ENCODE results near the gene HDAC4.

HDAC4 gene

GRCh38 chr2:239184968-239185903, 215.6 kb downstream of the HDAC4 start:
- no peak overlapping the region for H3K4me3 ChIP-seq (ENCODE audit: low read depth in 1 of 2, low read length in 2 of 2)
- peaks cover 5 to 56% of the 10 kb centered on the region in 2 donors for H3K36me3 ChIP-seq (ENCODE audit: control insufficient read depth in 1 of 2, insufficient read depth in 2 of 2, low read length in 2 of 2)
- no peaks in the 10 kb centered on the region for H3K27me3 ChIP-seq (ENCODE audit: control insufficient read depth in 1 of 2, insufficient read depth in 2 of 2, low read length in 2 of 2)
- no peaks in the 10 kb centered on the region for H3K4me1 ChIP-seq (ENCODE audit: control insufficient read depth in 1 of 2, insufficient read depth in 2 of 2, low read length in 2 of 2)
- no peak overlapping the region for H3K27ac ChIP-seq (ENCODE audit: low read depth, low read length)
- H3K9me3 ChIP-seq (ENCODE audit: control insufficient read depth in 1 of 2, low read length in 2 of 2) = peaks cover 0 to 3% of the 10 kb centered on the region in 2 donors
- no peak overlapping the region for H3K9ac ChIP-seq (ENCODE audit: low read depth in 1 of 2, low read length in 2 of 2)

GRCh38 chr2:239184179-239184578, 216.6 kb downstream of the HDAC4 start:
- Histone ChIP-seq H3K9ac (ENCODE audit: low read depth in 1 of 2, low read length in 2 of 2) (no peak overlapping the region), H3K27me3 (ENCODE audit: control insufficient read depth in 1 of 2, insufficient read depth in 2 of 2, low read length in 2 of 2) (no peaks in the 10 kb centered on the region), H3K4me3 (ENCODE audit: low read depth in 1 of 2, low read length in 2 of 2) (no peak overlapping the region), H3K27ac (ENCODE audit: low read depth, low read length) (no peak overlapping the region), H3K9me3 (ENCODE audit: control insufficient read depth in 1 of 2, low read length in 2 of 2) (peaks cover 0 to 3% of the 10 kb centered on the region in 2 donors), H3K36me3 (ENCODE audit: control insufficient read depth in 1 of 2, insufficient read depth in 2 of 2, low read length in 2 of 2) (peaks cover 0 to 58% of the 10 kb centered on the region in 2 donors), H3K4me1 (ENCODE audit: control insufficient read depth in 1 of 2, insufficient read depth in 2 of 2, low read length in 2 of 2) (no peaks in the 10 kb centered on the region)

- no peaks in the 10 kb centered on the region for H3K9me3 ChIP-seq (ENCODE audit: control insufficient read depth in 1 of 2, low read length in 2 of 2)
- no peak overlapping the region for H3K9ac ChIP-seq (ENCODE audit: low read depth in 1 of 2, low read length in 2 of 2)
- H3K4me3 ChIP-seq (ENCODE audit: low read depth in 1 of 2, low read length in 2 of 2) = no peak overlapping the region
- no peak overlapping the region for H3K27ac ChIP-seq (ENCODE audit: low read depth, low read length)
- no peaks in the 10 kb centered on the region for H3K27me3 ChIP-seq (ENCODE audit: control insufficient read depth in 1 of 2, insufficient read depth in 2 of 2, low read length in 2 of 2)
- no peaks in the 10 kb centered on the region for H3K4me1 ChIP-seq (ENCODE audit: control insufficient read depth in 1 of 2, insufficient read depth in 2 of 2, low read length in 2 of 2)
- peaks cover 0 to 48% of the 10 kb centered on the region in 2 donors for H3K36me3 ChIP-seq (ENCODE audit: control insufficient read depth in 1 of 2, insufficient read depth in 2 of 2, low read length in 2 of 2)
Observed at GRCh38 chr2:239182981-239183791, 217.6 kb downstream of the HDAC4 start.

- Histone ChIP-seq H3K27ac (ENCODE audit: low read depth, low read length) (no peak overlapping the region), H3K27me3 (ENCODE audit: control insufficient read depth in 1 of 2, insufficient read depth in 2 of 2, low read length in 2 of 2) (no peaks in the 10 kb centered on the region), H3K36me3 (ENCODE audit: control insufficient read depth in 1 of 2, insufficient read depth in 2 of 2, low read length in 2 of 2) (peaks cover 0 to 43% of the 10 kb centered on the region in 2 donors), H3K4me1 (ENCODE audit: control insufficient read depth in 1 of 2, insufficient read depth in 2 of 2, low read length in 2 of 2) (no peaks in the 10 kb centered on the region), H3K9ac (ENCODE audit: low read depth in 1 of 2, low read length in 2 of 2) (no peak overlapping the region), H3K9me3 (ENCODE audit: control insufficient read depth in 1 of 2, low read length in 2 of 2) (no peaks in the 10 kb centered on the region), H3K4me3 (ENCODE audit: low read depth in 1 of 2, low read length in 2 of 2) (no peak overlapping the region)
Observed at GRCh38 chr2:239181903-239182581, 218.8 kb downstream of the HDAC4 start.

GRCh38 chr2:239181074-239181902, 219.5 kb downstream of the HDAC4 start:
- H3K27ac ChIP-seq (ENCODE audit: low read depth, low read length) = no peak overlapping the region
- H3K27me3 ChIP-seq (ENCODE audit: control insufficient read depth in 1 of 2, insufficient read depth in 2 of 2, low read length in 2 of 2) = no peaks in the 10 kb centered on the region
- no peak overlapping the region for H3K4me3 ChIP-seq (ENCODE audit: low read depth in 1 of 2, low read length in 2 of 2)
- H3K4me1 ChIP-seq (ENCODE audit: control insufficient read depth in 1 of 2, insufficient read depth in 2 of 2, low read length in 2 of 2) = no peaks in the 10 kb centered on the region
- peaks cover 3 to 42% of the 10 kb centered on the region in 2 donors for H3K36me3 ChIP-seq (ENCODE audit: control insufficient read depth in 1 of 2, insufficient read depth in 2 of 2, low read length in 2 of 2)
- no peaks in the 10 kb centered on the region for H3K9me3 ChIP-seq (ENCODE audit: control insufficient read depth in 1 of 2, low read length in 2 of 2)
- no peak overlapping the region for H3K9ac ChIP-seq (ENCODE audit: low read depth in 1 of 2, low read length in 2 of 2)

- Histone ChIP-seq H3K4me3 (ENCODE audit: low read depth in 1 of 2, low read length in 2 of 2) (no peak overlapping the region), H3K27me3 (ENCODE audit: control insufficient read depth in 1 of 2, insufficient read depth in 2 of 2, low read length in 2 of 2) (no peaks in the 10 kb centered on the region), H3K27ac (ENCODE audit: low read depth, low read length) (no peak overlapping the region), H3K9ac (ENCODE audit: low read depth in 1 of 2, low read length in 2 of 2) (no peak overlapping the region), H3K9me3 (ENCODE audit: control insufficient read depth in 1 of 2, low read length in 2 of 2) (no peaks in the 10 kb centered on the region), H3K4me1 (ENCODE audit: control insufficient read depth in 1 of 2, insufficient read depth in 2 of 2, low read length in 2 of 2) (no peaks in the 10 kb centered on the region), H3K36me3 (ENCODE audit: control insufficient read depth in 1 of 2, insufficient read depth in 2 of 2, low read length in 2 of 2) (peaks cover 4 to 40% of the 10 kb centered on the region in 2 donors)
Observed at GRCh38 chr2:239180526-239181073, 220.2 kb downstream of the HDAC4 start.

- Histone ChIP-seq H3K9ac (ENCODE audit: low read depth in 1 of 2, low read length in 2 of 2) (no peak overlapping the region), H3K4me1 (ENCODE audit: control insufficient read depth in 1 of 2, insufficient read depth in 2 of 2, low read length in 2 of 2) (no peaks in the 10 kb centered on the region), H3K27ac (ENCODE audit: low read depth, low read length) (no peak overlapping the region), H3K27me3 (ENCODE audit: control insufficient read depth in 1 of 2, insufficient read depth in 2 of 2, low read length in 2 of 2) (no peaks in the 10 kb centered on the region), H3K36me3 (ENCODE audit: control insufficient read depth in 1 of 2, insufficient read depth in 2 of 2, low read length in 2 of 2) (peaks cover 10 to 45% of the 10 kb centered on the region in 2 donors), H3K9me3 (ENCODE audit: control insufficient read depth in 1 of 2, low read length in 2 of 2) (no peaks in the 10 kb centered on the region), H3K4me3 (ENCODE audit: low read depth in 1 of 2, low read length in 2 of 2) (no peak overlapping the region)
Observed at GRCh38 chr2:239179851-239180371, 220.9 kb downstream of the HDAC4 start.

GRCh38 chr2:239178954-239179353, 221.9 kb downstream of the HDAC4 start:
- Histone ChIP-seq H3K27ac (ENCODE audit: low read depth, low read length) (no peak overlapping the region), H3K4me1 (ENCODE audit: control insufficient read depth in 1 of 2, insufficient read depth in 2 of 2, low read length in 2 of 2) (no peaks in the 10 kb centered on the region), H3K4me3 (ENCODE audit: low read depth in 1 of 2, low read length in 2 of 2) (no peak overlapping the region), H3K27me3 (ENCODE audit: control insufficient read depth in 1 of 2, insufficient read depth in 2 of 2, low read length in 2 of 2) (no peaks in the 10 kb centered on the region), H3K9ac (ENCODE audit: low read depth in 1 of 2, low read length in 2 of 2) (no peak overlapping the region), H3K9me3 (ENCODE audit: control insufficient read depth in 1 of 2, low read length in 2 of 2) (peaks cover 3 to 4% of the 10 kb centered on the region in 2 donors), H3K36me3 (ENCODE audit: control insufficient read depth in 1 of 2, insufficient read depth in 2 of 2, low read length in 2 of 2) (peaks cover 17 to 54% of the 10 kb centered on the region in 2 donors)

- Histone ChIP-seq H3K4me1 (ENCODE audit: control insufficient read depth in 1 of 2, insufficient read depth in 2 of 2, low read length in 2 of 2) (no peaks in the 10 kb centered on the region), H3K9me3 (ENCODE audit: control insufficient read depth in 1 of 2, low read length in 2 of 2) (peaks cover 3 to 4% of the 10 kb centered on the region in 2 donors), H3K27me3 (ENCODE audit: control insufficient read depth in 1 of 2, insufficient read depth in 2 of 2, low read length in 2 of 2) (no peaks in the 10 kb centered on the region), H3K9ac (ENCODE audit: low read depth in 1 of 2, low read length in 2 of 2) (no peak overlapping the region), H3K36me3 (ENCODE audit: control insufficient read depth in 1 of 2, insufficient read depth in 2 of 2, low read length in 2 of 2) (peaks cover 17 to 54% of the 10 kb centered on the region in 2 donors), H3K4me3 (ENCODE audit: low read depth in 1 of 2, low read length in 2 of 2) (no peak overlapping the region), H3K27ac (ENCODE audit: low read depth, low read length) (no peak overlapping the region)
Observed at GRCh38 chr2:239178484-239178883, 222.3 kb downstream of the HDAC4 start.
